Measurements from ENCODE around the gene FOXP4. TPM values are rescaled to one million over a fixed set of nuclear protein-coding genes. Genes with fewer than 3 reads are reported as not detected.

Gene FOXP4
- total and polyA plus RNA-seq, 4 donors, result 2.5 to 16.0 (median 4.3) TPM

- no peaks in the 10 kb centered on the region for H3K9me3 ChIP-seq (ENCODE audit: control insufficient read depth in 4 of 4, low read length in 3 of 4)
- TF ChIP-seq ATF3 (IDR thresholded peaks at IDR 0.05) (no peak), CTCF (IDR thresholded peaks at IDR 0.05; ENCODE audit: low read depth, low read length, missing input control) (no peak), GABPA (IDR thresholded peaks at IDR 0.05 in 1 of 2, conservative IDR thresholded peaks at IDR 0.05 in 1 of 2) (no peak), EGR1 (IDR thresholded peaks at IDR 0.05; ENCODE audit: low read depth in 2 of 2) (no peak), ZBTB33 (IDR thresholded peaks at IDR 0.05) (no peak), HNF4G (IDR thresholded peaks at IDR 0.05) (no peak), SP1 (IDR thresholded peaks at IDR 0.05) (no peak), RXRA (IDR thresholded peaks at IDR 0.05) (no peak), TAF1 (conservative IDR thresholded peaks at IDR 0.05) (no peak), MAX (IDR thresholded peaks at IDR 0.05) (no peak), NR2F2 (IDR thresholded peaks at IDR 0.05) (no peak)
- no peak overlapping the region for H3K4me3 ChIP-seq (ENCODE audit: low read depth in 1 of 3, low read length in 3 of 3)
- peaks cover 0 to 5% (median 4%) of the 10 kb centered on the region in 4 donors for H3K4me1 ChIP-seq (ENCODE audit: control insufficient read depth in 4 of 4, insufficient read depth in 4 of 4, low read length in 3 of 4)
- WGBS, result 98% methylated on average over 6 of the region's 6 CpGs
- H3K36me3 ChIP-seq (ENCODE audit: control insufficient read depth in 4 of 4, insufficient read depth in 3 of 4, low read depth in 1 of 4, low read length in 3 of 4), result peaks cover 7 to 18% (median 10%) of the 10 kb centered on the region in 4 donors
- H3K9ac ChIP-seq (ENCODE audit: low read depth in 1 of 2, low read length in 2 of 2), result no peak overlapping the region
- H3K27ac ChIP-seq (ENCODE audit: low read depth in 1 of 2, low read length in 2 of 2), result no peak overlapping the region
- no peaks in the 10 kb centered on the region for H3K27me3 ChIP-seq (ENCODE audit: control insufficient read depth in 4 of 4, insufficient read depth in 4 of 4, low read length in 3 of 4)
- no peak for DNase-seq (ENCODE audit: low spot score)
Observed at GRCh38 chr6:41601248-41601549, 55.0 kb downstream of the FOXP4 start.

GRCh38 chr6:41602422-41602743 lies 56.2 kb downstream of the FOXP4 start:
- Histone ChIP-seq H3K4me3 (ENCODE audit: low read depth in 1 of 3, low read length in 3 of 3) (no peak overlapping the region), H3K9ac (ENCODE audit: low read depth in 1 of 2, low read length in 2 of 2) (no peak overlapping the region), H3K27ac (ENCODE audit: low read depth in 1 of 2, low read length in 2 of 2) (no peak overlapping the region), H3K9me3 (ENCODE audit: control insufficient read depth in 4 of 4, low read length in 3 of 4) (no peaks in the 10 kb centered on the region), H3K27me3 (ENCODE audit: control insufficient read depth in 4 of 4, insufficient read depth in 4 of 4, low read length in 3 of 4) (no peaks in the 10 kb centered on the region), H3K4me1 (ENCODE audit: control insufficient read depth in 4 of 4, insufficient read depth in 4 of 4, low read length in 3 of 4) (peaks cover 0 to 5% (median 4%) of the 10 kb centered on the region in 4 donors), H3K36me3 (ENCODE audit: control insufficient read depth in 4 of 4, insufficient read depth in 3 of 4, low read depth in 1 of 4, low read length in 3 of 4) (peaks cover 0 to 7% (median 5%) of the 10 kb centered on the region in 4 donors)
- TF ChIP-seq FOXA1 (IDR thresholded peaks at IDR 0.05), result no peak
- no peak for TF ChIP-seq JUND (IDR thresholded peaks at IDR 0.05)
- no peak for TF ChIP-seq HNF4A (conservative IDR thresholded peaks at IDR 0.05)
- no peak for TF ChIP-seq SP1 (IDR thresholded peaks at IDR 0.05)
- TF ChIP-seq TAF1 (conservative IDR thresholded peaks at IDR 0.05), result no peak
- no peak for TF ChIP-seq RAD21 (IDR thresholded peaks at IDR 0.05)
- 66% methylated on average over 4 of the region's 4 CpGs for WGBS
- no peak for DNase-seq (ENCODE audit: low spot score)

Data from liver (tissue), 9 donors.